SK-N-SH treated with all-trans-retinoic acid at 6 μM for 48 hours (cell line): ENCODE results near the gene ZNF624.

ENCODE experiments used
- ATAC-seq: fragments of 200-7000 bp; cut with Tn5 transposase; 3 replicates; pipeline ENCODE4 v1.9.1; 2020; ENCODE audit warnings: mild to moderate bottlenecking, moderate library complexity
- ARNTL ChIP-seq: fragments of 450-650 bp; formaldehyde crosslinking; IDR thresholded peaks from 2 replicates; pipeline ENCODE4 v1.5.0; 2020; ENCODE audit warnings: low read depth, mild to moderate bottlenecking, moderate library complexity, borderline replicate concordance
- BACH2 ChIP-seq: fragments of 250-450 bp; sonication (Bioruptor Pico); IDR thresholded peaks from 2 replicates; pipeline ENCODE4 v1.9.0; 2021; ENCODE audit warnings: mild to moderate bottlenecking, borderline replicate concordance
- CREB5 ChIP-seq: fragments of 250-450 bp; sonication (Bioruptor Pico); IDR thresholded peaks from 2 replicates; pipeline ENCODE4 v1.5.1; 2020; ENCODE audit warnings: low read depth, mild to moderate bottlenecking, moderate library complexity
- CSDC2 ChIP-seq: fragments of 250-450 bp; sonication (Bioruptor Pico); IDR thresholded peaks from 2 replicates; pipeline ENCODE4 v1.5.0; 2020; ENCODE audit warnings: mild to moderate bottlenecking, moderate library complexity
- CSRNP3 ChIP-seq: fragments of 250-450 bp; sonication (Bioruptor Pico); IDR thresholded peaks from 2 replicates; pipeline ENCODE4 v1.5.1; 2021; ENCODE audit warnings: mild to moderate bottlenecking, moderate library complexity
- ESRRG ChIP-seq: fragments of 250-450 bp; sonication (Bioruptor Pico); IDR thresholded peaks from 2 replicates; pipeline ENCODE4 v1.6.1; 2021; ENCODE audit warnings: mild to moderate bottlenecking
- GLIS3 ChIP-seq: fragments of 250-450 bp; sonication (Bioruptor Pico); IDR thresholded peaks from 2 replicates; pipeline ENCODE4 v1.5.0; 2020; ENCODE audit warnings: mild to moderate bottlenecking, moderate library complexity
- ISL1 ChIP-seq: fragments of 250-450 bp; sonication (Bioruptor Pico); IDR thresholded peaks from 2 replicates; pipeline ENCODE4 v2.1.2; 2022; ENCODE audit warnings: mild to moderate bottlenecking, moderate library complexity
- OSR1 ChIP-seq: fragments of 250-450 bp; sonication (Bioruptor Pico); IDR thresholded peaks from 2 replicates; pipeline ENCODE4 v1.8.0; 2022; ENCODE audit warnings: moderate library complexity, mild to moderate bottlenecking, inconsistent platforms
- POU6F1 ChIP-seq: fragments of 250-450 bp; sonication (Bioruptor Pico); IDR thresholded peaks from 2 replicates; pipeline ENCODE4 v1.8.0; 2021; ENCODE audit warnings: low read depth, mild to moderate bottlenecking, moderate library complexity, borderline replicate concordance
- PPARA ChIP-seq: fragments of 250-450 bp; sonication (Bioruptor Pico); IDR thresholded peaks from 2 replicates; pipeline ENCODE4 v1.5.0; 2020; ENCODE audit warnings: mild to moderate bottlenecking, borderline replicate concordance
- RARB ChIP-seq: fragments of 250-450 bp; sonication (Bioruptor Pico); IDR thresholded peaks from 2 replicates; pipeline ENCODE4 v1.8.0; 2021; ENCODE audit warnings: mild to moderate bottlenecking, moderate library complexity
- SNAI2 ChIP-seq: fragments of 250-450 bp; sonication (Bioruptor Pico); IDR thresholded peaks from 2 replicates; pipeline ENCODE4 v1.5.0; 2020; ENCODE audit warnings: mild to moderate bottlenecking, moderate library complexity
- TCF4 ChIP-seq: fragments of 250-450 bp; sonication (Bioruptor Pico); IDR thresholded peaks from 2 replicates; pipeline ENCODE4 v1.8.0; 2021; ENCODE audit warnings: mild to moderate bottlenecking, moderate library complexity, borderline replicate concordance
- TOX ChIP-seq: fragments of 250-450 bp; sonication (Bioruptor Pico); IDR thresholded peaks from 2 replicates; pipeline ENCODE4 v1.8.0; 2021; ENCODE audit warnings: mild to moderate bottlenecking, moderate library complexity, borderline replicate concordance
- ZC3H10 ChIP-seq: fragments of 250-450 bp; sonication (Bioruptor Pico); IDR thresholded peaks from 2 replicates; pipeline ENCODE4 v1.5.1; 2021; ENCODE audit warnings: mild to moderate bottlenecking, moderate library complexity
- ZFP3 ChIP-seq: fragments of 250-450 bp; sonication (Bioruptor Pico); IDR thresholded peaks from 2 replicates; pipeline ENCODE4 v1.5.0; 2020; ENCODE audit warnings: mild to moderate bottlenecking, moderate library complexity
- ZFP30 ChIP-seq: fragments of 450-650 bp; formaldehyde crosslinking; IDR thresholded peaks from 2 replicates; pipeline ENCODE4 v1.5.0; 2022; ENCODE audit warnings: mild to moderate bottlenecking, moderate library complexity
- ZNF565 ChIP-seq: fragments of 450-650 bp; formaldehyde crosslinking; conservative IDR thresholded peaks from 2 replicates; pipeline ENCODE4 v1.5.0; 2020; ENCODE audit warnings: low read depth, mild to moderate bottlenecking, moderate library complexity
- ZNF70 ChIP-seq: fragments of 450-650 bp; formaldehyde crosslinking; IDR thresholded peaks from 2 replicates; pipeline ENCODE4 v1.5.0; 2020; ENCODE audit warnings: mild to moderate bottlenecking, moderate library complexity
- ZNF8 ChIP-seq: fragments of 450-650 bp; formaldehyde crosslinking; IDR thresholded peaks from 2 replicates; pipeline ENCODE4 v1.5.0; 2020; ENCODE audit warnings: mild to moderate bottlenecking, moderate library complexity

ZNF624 gene

GRCh38 chr17:16623282-16623681 is 30.4 kb downstream of the ZNF624 start (continued):
- no peak for TF ChIP-seq CSRNP3 (CRISPR knock-in tag)

- TF ChIP-seq ZFP3 (CRISPR knock-in tag) (no peak), CSDC2 (CRISPR knock-in tag) (no peak), POU6F1 (CRISPR knock-in tag) (no peak)
- ATAC-seq: no peak
Observed at GRCh38 chr17:16622540-16623277, 30.9 kb downstream of the ZNF624 start.

GRCh38 chr17:16617481-16618060 is 36.1 kb downstream of the ZNF624 start:
- no peak for ATAC-seq
- no peak for TF ChIP-seq ZNF8 (CRISPR knock-in tag)
- TF ChIP-seq POU6F1 (CRISPR knock-in tag): no peak
- no peak for TF ChIP-seq ISL1 (CRISPR knock-in tag)
- TF ChIP-seq TOX (CRISPR knock-in tag): no peak
- no peak for TF ChIP-seq ARNTL (CRISPR knock-in tag)
- no peak for TF ChIP-seq CSRNP3 (CRISPR knock-in tag)
- TF ChIP-seq BACH2: no peak
- TF ChIP-seq ZNF70: no peak
- TF ChIP-seq CSDC2 (CRISPR knock-in tag): no peak
- TF ChIP-seq GLIS3 (CRISPR knock-in tag): no peak
- TF ChIP-seq TCF4 (CRISPR knock-in tag): no peak
- TF ChIP-seq RARB: no peak
- TF ChIP-seq ZC3H10 (CRISPR knock-in tag): no peak
- no peak for TF ChIP-seq OSR1 (CRISPR knock-in tag)
- no peak for TF ChIP-seq ZFP3 (CRISPR knock-in tag)
- TF ChIP-seq ZFP30 (CRISPR knock-in tag): no peak
- TF ChIP-seq ZNF565 (CRISPR knock-in tag): no peak
- no peak for TF ChIP-seq CREB5

- no peak for ATAC-seq
- TF ChIP-seq OSR1 (CRISPR knock-in tag): no peak
- TF ChIP-seq ZFP30 (CRISPR knock-in tag): no peak
- no peak for TF ChIP-seq ZC3H10 (CRISPR knock-in tag)
- no peak for TF ChIP-seq PPARA (CRISPR knock-in tag)
- no peak for TF ChIP-seq CREB5
- no peak for TF ChIP-seq TOX (CRISPR knock-in tag)
- TF ChIP-seq POU6F1 (CRISPR knock-in tag): no peak
- no peak for TF ChIP-seq SNAI2 (CRISPR knock-in tag)
- TF ChIP-seq RARB: no peak
- TF ChIP-seq ESRRG: no peak
- no peak for TF ChIP-seq CSRNP3 (CRISPR knock-in tag)
- TF ChIP-seq ZNF565 (CRISPR knock-in tag): no peak
- TF ChIP-seq ZFP3 (CRISPR knock-in tag): no peak
Observed at GRCh38 chr17:16599537-16599936, 54.1 kb downstream of the ZNF624 start.
